Endothelial cell of umbilical vein (primary cell): ENCODE data around the gene ZDHHC11.
"Not testable (repeated sequence)": the region's sequence is repeated elsewhere in the genome, so short reads cannot be mapped to it uniquely, and the experiment has no call there.

Experiments used
- CTCF ChIP-seq, 2 donors: IDR thresholded peaks; 1 replicate in 1 of 2; 2 replicates in 1 of 2; pipeline ENCODE4 v1.5.1; 2011; ENCODE audit warnings: low read length in 2 of 2, mild to moderate bottlenecking in 2 of 2, moderate library complexity in 2 of 2, control low read depth in 1 of 2, inconsistent platforms in 1 of 2, low read depth in 1 of 2; ENCODE audit not compliant: insufficient read depth in 1 of 2; ENCODE audit errors: extremely low read depth in 1 of 2
- EZH2 ChIP-seq: IDR thresholded peaks from 2 replicates; pipeline ENCODE4 v1.6.1; 2012; ENCODE audit warnings: borderline replicate concordance, low read depth, mild to moderate bottlenecking, moderate library complexity, low read length, inconsistent platforms; ENCODE audit not compliant: severe bottlenecking
- POLR2A ChIP-seq: IDR thresholded peaks from 2 replicates; pipeline ENCODE4 v1.6.1; 2012; ENCODE audit warnings: low read depth, mild to moderate bottlenecking, control low read depth, low read length

- TF ChIP-seq CTCF (IDR thresholded peaks at IDR 0.05; ENCODE audit: extremely low read depth in 1 of 2, insufficient read depth in 1 of 2, low read depth in 1 of 2, low read length in 2 of 2); POLR2A; EZH2: not testable (repeated sequence)
Observed at GRCh38 chr5:845031-845675, 5.6 kb downstream of the ZDHHC11 start.
